Measurements from ENCODE around the gene LRRC34. TPM values are rescaled to one million over a fixed set of nuclear protein-coding genes. Genes with fewer than 3 reads are reported as not detected.
A peak's percentile ranks its signal among the peaks of the same experiment; 100 is the strongest.

The LRRC34 gene
- polyA plus RNA-seq (2013, experiment 1 of 2; ENCODE audit: insufficient read length): 2.3 TPM
- 1.0 TPM for polyA plus RNA-seq (2013, experiment 2 of 2; ENCODE audit: insufficient read length)

DNA sequence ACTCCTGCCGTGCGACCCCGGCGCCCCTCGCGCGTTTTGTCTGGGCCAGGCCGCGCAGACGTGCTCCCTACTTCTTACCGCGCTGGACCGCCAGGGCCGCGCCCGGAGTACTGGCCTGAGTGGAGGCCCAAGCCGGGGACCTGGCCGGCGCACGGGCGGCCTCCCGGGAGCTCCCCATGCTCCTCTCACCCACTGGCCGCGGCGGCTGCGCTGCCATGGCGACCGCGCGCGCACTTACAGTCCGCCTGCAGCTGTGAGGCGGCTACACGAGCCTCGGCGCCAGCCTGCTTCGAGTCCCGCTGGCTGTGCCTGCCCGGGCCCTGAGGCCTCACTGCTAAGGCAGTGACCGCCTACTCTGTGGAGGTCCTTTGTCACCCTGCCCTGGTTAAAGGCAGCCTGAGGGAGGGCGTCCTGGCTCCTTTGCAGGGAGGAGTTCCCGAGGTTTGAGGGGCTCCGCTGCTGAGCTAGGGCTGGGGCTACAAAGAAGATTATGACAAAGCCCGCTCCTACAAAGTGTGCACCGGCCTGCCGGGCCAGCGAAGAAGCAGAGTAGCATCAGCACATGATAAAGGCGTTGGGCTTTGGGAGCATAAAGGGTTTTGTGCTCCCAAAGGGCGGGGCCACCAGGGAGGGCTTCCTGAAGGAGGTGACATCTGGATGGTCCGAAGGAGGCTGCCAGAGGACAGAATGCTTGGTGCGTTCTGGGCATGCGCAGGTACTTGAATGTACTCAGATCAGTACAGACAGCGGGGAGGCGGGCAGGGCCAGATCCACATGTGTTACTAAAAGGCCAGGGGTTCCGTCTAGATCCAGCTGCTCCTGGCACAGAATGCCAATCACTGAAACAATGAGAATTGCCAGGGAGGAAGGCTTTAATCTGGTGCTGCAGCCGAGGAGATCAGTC lies at the start of gene LRRC34, which contains the start of gene LRRIQ4:
LRRC34 (minus strand) TSS at position 573 of the 904 bp plus-strand sequence; CDS start at position 217, 356 bp downstream.
LRRIQ4 (plus strand) TSS at position 539 of the 904 bp plus-strand sequence. CDS start 9,052 bp downstream, outside the sequence.
- DNase-seq: peak; percentile 77

DNA sequence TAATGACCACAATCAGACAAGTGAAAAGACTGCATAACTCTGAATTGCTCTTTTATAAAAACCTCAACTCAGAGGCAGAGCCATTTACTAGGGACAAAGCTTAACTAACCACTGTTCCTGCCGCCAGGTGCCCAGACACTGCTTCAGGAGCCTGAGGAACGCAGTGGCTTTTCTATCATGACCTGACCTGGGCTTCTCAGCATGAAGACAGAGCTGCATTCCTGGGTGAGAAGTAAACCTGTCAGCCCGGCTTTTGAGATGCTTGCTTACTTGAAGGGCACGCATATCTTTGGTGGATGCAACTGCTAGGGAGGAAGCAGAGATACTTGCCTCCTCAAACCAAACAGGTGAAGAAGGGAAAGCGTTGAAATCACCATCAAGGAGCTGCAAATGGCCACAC lies 49.2 kb upstream of the LRRC34 start:
- DNase-seq: no peak

GRCh38 chr3:169857811-169858210 lies 45.1 kb upstream of the LRRC34 start:
- DNase-seq: no peak

GRCh38 chr3:169855514-169855913 lies 42.8 kb upstream of the LRRC34 start:
- no peak for DNase-seq

DNA sequence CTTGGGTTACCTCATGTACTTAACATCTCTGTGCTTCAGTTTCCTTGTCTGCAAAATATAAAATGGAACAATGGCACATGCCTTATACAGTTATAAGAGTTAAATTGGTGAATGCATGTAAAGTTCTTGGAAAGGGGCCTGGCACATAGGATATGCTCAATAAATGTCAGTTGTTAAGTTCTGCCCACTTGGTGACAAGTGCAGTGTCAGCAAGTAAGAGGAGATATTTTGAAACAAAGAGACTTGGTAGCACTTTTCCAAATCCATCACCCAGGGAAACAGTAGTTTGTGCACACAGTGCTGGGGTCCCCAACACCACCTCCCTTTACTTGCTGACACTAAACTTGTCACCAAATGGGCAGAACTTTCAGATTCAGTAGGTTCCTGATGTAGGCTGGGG lies 37.9 kb upstream of the LRRC34 start:
- no peak for DNase-seq

GRCh38 chr3:169848741-169849140 lies 36.0 kb upstream of the LRRC34 start:
- no peak for DNase-seq

DNA sequence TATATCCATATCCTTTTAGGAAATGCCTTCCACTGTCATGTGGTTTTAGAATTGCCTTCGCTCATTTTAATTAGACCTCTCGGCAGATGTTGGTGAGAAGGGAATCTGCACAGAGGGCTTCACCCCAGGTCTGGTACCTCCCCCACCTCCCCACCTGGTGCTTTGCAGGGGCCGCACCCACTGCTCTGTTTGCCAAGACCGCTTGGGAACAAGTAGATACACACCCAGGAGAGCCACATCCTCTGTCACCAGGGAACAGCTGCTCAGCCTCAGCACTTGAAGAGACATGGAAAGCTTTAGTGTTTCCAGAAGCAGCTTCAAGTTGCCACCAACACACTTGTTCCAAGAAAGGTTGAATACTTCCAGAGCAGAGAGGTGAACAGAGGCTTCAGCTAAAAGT lies 35.2 kb upstream of the LRRC34 start:
- DNase-seq: no peak

GRCh38 chr3:169846458-169847193 lies 33.9 kb upstream of the LRRC34 start:
- DNase-seq: peak; percentile 71

DNA sequence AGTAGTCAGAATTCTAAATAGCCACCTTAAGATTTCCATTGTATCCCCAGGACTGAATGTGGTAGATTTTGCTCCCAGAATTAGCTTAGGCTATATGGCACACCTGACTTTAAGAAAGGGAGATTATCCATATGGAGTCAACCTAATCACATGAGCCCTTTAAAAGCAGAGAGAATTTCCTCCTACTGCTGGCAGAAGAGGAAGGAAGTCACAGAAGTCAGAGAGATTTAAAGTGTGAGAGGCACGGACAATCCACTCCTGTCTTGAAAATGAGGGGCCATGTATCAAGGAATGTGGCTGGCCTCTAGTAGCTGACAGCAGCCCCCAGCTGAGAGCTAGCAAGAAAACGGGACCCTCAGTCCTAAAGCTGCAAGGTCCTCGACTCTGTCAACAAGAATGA lies 30.3 kb upstream of the LRRC34 start:
- DNase-seq: no peak

DNA sequence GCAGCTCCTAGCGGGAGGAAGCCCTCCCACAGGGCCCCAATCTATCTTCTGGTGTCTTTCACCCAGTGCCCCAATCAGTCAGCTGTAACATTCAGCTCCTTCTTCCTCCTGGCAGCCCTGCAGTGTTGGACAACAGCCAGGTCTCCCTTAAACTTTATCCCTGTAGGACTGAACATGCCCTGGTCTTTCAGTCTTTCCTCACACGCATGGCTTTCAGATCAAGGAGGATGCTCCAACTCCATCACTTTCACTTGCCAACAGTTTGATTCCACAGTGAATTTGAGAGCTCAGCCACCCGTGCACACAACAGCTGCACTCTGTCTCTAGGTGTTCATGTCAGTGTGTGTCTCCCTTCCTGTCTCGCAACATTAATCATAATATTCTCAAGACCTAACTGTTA lies 28.5 kb upstream of the LRRC34 start:
- no peak for DNase-seq

- no peak for DNase-seq
These were observed 25.9 kb upstream of the LRRC34 start for GRCh38 chr3:169838511-169839030.

DNA sequence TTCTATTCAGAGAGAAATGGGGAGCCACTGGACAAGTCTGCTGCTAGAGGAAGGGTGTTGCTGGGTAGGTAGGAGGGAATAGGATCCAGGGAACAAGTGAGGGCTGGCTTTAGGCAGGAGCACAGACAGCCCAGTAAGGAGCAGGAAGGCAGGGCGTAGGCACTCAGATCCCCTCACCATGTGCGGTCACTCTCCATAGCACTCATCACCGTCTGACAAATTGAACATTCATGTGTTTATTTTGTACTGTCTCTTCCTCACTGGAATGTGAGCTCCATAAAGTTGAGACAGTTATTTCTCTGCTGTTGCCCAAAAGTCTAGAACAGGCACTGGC lies 24.2 kb upstream of the LRRC34 start:
- DNase-seq: peak; percentile 16

DNA sequence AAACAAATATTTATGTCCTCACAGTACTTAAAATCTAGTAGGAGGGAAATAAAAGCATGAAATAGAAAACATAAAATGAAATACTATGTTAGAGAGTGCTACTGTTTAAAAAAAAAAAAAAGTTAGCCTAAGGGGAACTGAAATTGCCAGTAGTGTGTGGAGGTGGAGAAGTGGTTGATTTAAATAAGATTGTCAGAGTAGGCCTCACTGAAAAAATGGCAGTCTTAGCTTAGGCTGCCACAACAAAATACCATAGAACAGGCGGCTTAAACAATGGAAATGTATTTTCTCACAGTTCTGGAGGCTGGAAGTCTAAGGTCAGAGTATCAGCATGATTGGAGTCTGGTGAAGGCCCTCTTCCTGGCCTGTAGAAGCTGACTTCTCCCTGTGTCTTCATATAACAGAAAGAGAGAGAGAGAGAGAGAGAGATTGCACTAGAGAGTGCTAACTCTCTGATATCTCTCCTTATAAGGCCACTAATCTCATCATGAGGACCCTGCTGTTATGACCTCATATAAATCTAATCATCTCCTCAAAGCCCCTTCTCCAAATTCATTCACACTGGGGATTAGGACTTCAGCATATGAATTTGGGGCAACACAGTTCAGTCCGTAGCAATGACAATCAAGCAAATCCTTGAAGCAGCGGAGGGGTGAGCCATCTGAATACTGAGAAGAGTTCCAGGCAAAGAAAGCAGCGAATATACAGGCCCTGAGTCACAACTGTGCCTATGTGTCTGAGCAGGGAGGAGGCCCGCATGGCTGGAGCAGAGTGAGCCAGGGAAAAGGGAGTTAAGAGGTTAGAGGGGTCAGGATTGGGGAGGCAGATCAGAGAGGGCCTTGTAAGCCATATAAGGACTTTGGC lies 23.6 kb upstream of the LRRC34 start:
- DNase-seq: peak; percentile 24

DNA sequence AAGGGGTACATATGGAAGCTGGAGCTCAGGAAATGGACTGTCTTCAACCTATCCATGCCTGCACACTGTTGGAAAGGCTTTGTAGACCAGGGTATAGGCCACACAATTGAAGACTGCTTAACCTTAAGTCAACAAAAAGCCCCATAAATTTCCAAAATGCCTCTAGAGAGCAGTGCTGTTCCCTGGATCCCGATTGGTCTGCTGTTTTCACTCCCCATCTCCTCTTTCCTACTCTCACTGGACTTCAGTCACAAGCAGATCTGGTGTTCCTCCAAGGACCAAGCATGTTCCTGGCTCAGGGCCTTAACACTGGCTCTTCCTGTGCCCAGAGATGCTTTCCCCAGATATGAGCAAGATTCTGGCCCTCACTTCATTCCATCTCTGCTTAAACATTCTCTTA lies 22.8 kb upstream of the LRRC34 start:
- no peak for DNase-seq

- no peak for DNase-seq
These were observed 15.0 kb upstream of the LRRC34 start for GRCh38 chr3:169827712-169828111.

GRCh38 chr3:169825316-169825715 lies 12.6 kb upstream of the LRRC34 start:
- DNase-seq: no peak

GRCh38 chr3:169822983-169823382 lies 10.3 kb upstream of the LRRC34 start:
- no peak for DNase-seq

DNA sequence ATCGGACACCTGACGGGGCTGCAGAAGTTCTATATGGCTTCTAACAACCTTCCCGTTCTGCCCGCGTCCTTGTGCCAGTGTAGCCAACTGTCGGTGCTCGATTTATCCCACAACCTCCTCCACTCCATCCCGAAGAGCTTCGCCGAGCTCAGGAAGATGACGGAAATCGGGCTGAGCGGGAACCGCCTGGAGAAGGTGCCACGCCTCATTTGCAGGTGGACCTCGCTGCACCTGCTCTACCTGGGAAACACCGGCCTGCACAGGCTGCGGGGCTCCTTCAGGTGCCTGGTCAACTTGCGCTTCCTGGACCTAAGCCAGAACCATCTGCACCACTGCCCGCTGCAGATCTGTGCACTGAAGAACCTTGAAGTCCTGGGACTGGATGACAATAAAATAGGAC lies 9.8 kb upstream of the LRRC34 start:
- no peak for DNase-seq

DNA sequence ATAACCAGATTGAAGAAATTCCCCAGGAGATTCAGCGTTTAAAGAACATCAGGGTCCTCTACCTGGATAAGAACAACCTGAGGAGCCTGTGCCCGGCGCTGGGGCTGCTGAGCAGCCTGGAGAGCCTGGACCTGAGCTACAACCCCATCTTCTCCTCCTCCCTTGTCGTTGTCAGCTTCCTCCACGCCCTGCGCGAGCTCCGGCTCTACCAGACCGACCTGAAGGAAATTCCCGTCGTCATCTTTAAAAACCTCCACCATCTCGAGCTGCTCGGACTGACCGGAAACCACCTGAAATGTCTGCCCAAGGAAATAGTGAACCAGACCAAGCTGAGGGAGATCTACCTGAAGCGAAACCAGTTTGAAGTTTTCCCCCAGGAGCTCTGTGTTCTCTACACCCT lies 9.4 kb upstream of the LRRC34 start:
- no peak for DNase-seq

DNA sequence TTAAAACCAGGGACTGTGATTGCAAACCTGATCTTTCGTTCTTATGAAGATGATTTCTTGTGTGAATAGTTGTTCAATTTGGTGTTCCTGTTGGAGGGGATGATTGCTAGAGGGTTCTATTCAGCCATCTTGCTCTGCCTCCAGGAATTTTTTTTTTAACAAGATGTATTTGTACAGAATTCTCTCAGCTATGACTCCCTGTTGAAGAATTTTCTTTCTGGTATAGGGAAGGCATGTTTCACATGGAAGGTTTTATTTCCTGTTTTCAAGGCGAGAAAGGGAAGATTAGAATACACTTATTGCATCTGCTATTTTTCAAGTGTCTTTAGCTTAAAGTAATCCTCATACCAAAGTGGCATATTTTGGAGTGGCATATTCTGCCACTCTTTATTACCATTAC lies 5.6 kb upstream of the LRRC34 start:
- DNase-seq: peak; percentile 72

- no peak for DNase-seq
These were observed 3.0 kb upstream of the LRRC34 start for GRCh38 chr3:169815590-169816150.
